Endothelial cell of umbilical vein (primary cell): Measurements from ENCODE around the gene MYRFL.

ENCODE experiments used
- CTCF ChIP-seq, 2 donors: IDR thresholded peaks; 1 replicate in 1 of 2; 2 replicates in 1 of 2; pipeline ENCODE4 v1.5.1; 2011; ENCODE audit warnings: low read length in 2 of 2, mild to moderate bottlenecking in 2 of 2, moderate library complexity in 2 of 2, control low read depth in 1 of 2, inconsistent platforms in 1 of 2, low read depth in 1 of 2; ENCODE audit not compliant: insufficient read depth in 1 of 2; ENCODE audit errors: extremely low read depth in 1 of 2
- EZH2 ChIP-seq: IDR thresholded peaks from 2 replicates; pipeline ENCODE4 v1.6.1; 2012; ENCODE audit warnings: borderline replicate concordance, low read depth, mild to moderate bottlenecking, moderate library complexity, low read length, inconsistent platforms; ENCODE audit not compliant: severe bottlenecking
- FOS ChIP-seq: IDR thresholded peaks from 2 replicates; pipeline ENCODE4 v1.6.1; 2011; ENCODE audit warnings: mild to moderate bottlenecking, low read length, moderate library complexity, borderline replicate concordance; ENCODE audit not compliant: insufficient read depth
- POLR2A ChIP-seq: IDR thresholded peaks from 2 replicates; pipeline ENCODE4 v1.6.1; 2012; ENCODE audit warnings: low read depth, mild to moderate bottlenecking, control low read depth, low read length
- POLR2AphosphoS5 ChIP-seq: IDR thresholded peaks from 2 replicates; pipeline ENCODE4 v1.6.1; 2012; ENCODE audit warnings: low read depth, mild to moderate bottlenecking, control low read depth, low read length, moderate library complexity; ENCODE audit not compliant: insufficient read depth

DNA sequence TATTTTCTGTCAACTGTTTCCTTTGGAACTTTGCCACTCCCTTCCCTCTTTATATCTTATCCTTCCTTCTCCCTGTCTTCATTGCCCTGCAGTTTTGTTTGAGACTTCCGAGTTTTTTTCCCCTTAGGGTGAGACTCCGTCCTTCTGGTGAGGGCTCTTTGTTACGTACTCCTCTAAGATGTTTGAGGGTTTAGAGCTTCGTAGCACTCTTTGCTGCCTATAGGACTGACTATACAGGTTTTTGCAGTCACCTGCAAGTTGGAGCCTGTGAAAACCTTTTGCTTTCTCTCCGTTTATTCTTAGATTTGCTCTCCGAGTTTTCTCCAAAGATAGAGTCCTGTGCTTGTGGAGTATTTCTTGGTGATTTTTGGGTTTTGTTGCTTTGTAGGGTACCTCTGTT is 41.7 kb upstream of the MYRFL start:
- TF ChIP-seq CTCF (IDR thresholded peaks at IDR 0.05; ENCODE audit: extremely low read depth in 1 of 2, insufficient read depth in 1 of 2, low read depth in 1 of 2, low read length in 2 of 2) (no peak), FOS (no peak), EZH2 (no peak), POLR2A (no peak), POLR2AphosphoS5 (no peak)
